LNCAP (cell line): ENCODE data around the gene MBOAT7.

Experiments
- CTCF ChIP-seq: fragments of 450-650 bp; IDR thresholded peaks from 2 replicates; pipeline ENCODE4 v1.5.1; 2017; ENCODE audit warnings: mild to moderate bottlenecking

MBOAT7 gene

GRCh38 chr19:54179262-54179852 lies 10.0 kb downstream of the MBOAT7 start:
- TF ChIP-seq CTCF, result no peak

GRCh38 chr19:54178581-54179261 lies 10.7 kb downstream of the MBOAT7 start:
- no peak for TF ChIP-seq CTCF

- TF ChIP-seq CTCF, result no peak
These were observed 15.2 kb downstream of the MBOAT7 start for GRCh38 chr19:54173951-54174834.

DNA sequence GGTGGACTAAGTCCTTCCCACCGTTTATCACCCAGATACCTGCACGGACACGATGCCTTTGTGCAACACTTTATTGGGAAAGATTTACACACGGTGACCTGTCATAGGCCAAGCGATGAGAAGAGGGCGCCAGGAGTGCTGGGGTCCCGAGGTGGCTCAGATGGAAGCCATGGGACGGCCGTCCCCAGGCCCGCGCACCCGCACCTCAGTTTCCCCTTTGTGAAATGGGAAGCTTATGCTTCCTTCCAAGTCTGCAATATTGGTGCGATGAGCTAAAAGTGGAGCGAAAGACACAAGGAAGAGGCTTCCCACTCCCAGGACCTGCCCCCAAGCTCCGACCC lies 16.1 kb downstream of the MBOAT7 start:
- no peak for TF ChIP-seq CTCF

DNA sequence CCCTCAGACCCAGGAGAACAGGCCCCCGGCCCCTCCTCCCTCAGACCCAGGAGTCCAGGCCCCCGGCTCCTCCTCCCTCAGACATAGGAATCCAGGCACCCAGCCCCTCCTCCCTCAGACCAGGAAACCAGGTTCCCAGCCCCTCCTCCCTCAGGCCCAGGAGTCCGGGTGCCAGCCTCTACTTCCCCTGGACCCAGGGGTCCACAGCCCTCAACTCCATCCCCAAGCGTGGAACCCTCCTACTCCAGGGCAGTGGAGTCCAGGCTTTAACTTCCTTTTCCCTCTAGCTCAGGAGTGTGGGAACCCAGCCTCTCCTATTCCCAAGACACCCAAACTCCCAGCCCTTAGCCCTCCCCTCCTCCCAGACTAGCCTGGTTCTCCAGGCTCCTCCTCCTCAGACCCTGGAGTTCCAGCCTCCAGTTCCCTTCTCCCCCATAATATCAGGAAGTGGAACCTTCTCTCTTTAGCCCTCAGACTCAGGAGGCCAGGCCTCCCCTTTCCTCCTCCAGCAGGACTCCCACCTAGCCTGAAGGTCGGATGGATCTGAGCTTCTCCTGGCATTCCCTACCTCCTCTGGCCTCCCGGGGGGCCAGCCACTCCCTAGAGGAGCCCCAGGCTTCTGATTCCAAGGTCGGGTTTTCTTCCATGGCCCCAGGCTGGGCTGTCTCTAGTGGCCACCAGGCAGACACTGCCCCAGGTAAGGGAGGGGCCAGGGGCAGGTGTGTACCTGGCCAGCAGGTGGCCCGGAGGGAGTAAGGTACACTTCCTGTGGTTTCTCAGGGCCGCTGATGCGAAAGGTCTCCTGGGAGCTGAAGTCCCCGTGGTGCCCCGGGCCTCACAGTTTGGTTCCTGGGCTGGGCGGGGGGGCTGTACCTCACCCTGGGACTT lies 16.7 kb downstream of the MBOAT7 start, which contains the start of gene TMC4:
Gene TMC4 (minus strand): TSS at position 690 of the 888 bp plus-strand sequence. CDS start 43 bp downstream, at position 647.
- peak; percentile 38; the same call in 1 of the 2 replicates for TF ChIP-seq CTCF

DNA sequence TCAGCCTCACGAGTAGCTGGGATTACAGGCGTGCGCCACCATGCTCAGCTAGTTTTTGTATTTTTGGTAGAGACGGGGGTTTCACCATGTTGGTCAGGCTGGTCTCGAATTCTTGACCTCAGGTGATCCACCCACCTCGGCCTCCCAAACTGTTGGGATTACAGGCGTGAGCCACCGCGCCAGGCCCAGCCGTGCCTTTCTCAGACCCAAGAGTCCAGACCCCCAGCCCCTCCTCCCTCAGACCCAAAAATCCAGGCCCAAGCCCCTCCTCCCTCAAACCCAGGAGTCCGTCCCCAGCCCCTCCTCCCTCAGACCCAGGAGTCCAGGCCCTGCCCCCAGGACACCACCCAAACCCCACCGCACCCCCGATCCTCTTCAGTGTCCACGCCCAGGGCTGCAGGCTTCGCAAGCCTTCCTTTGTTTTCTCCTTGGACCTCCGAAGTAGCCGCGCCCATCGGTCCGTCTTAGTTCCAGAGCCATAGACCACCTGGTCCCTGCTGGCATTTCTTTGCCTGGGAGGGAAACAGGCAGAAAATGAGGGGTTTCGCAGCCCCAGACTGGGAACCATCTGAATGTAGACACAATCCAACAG lies 20.1 kb downstream of the MBOAT7 start:
- no peak for TF ChIP-seq CTCF
